Gastroesophageal sphincter (tissue), 4 donors: ENCODE measurements around the gene LAMA4. TPM values are rescaled to one million over a fixed set of nuclear protein-coding genes. Genes with fewer than 3 reads are reported as not detected.

ENCODE experiments used
- ATAC-seq: fragments of 150-250 bp; one replicate; pipeline ENCODE4 v1.9.1; 2016; ENCODE audit warnings: mild to moderate bottlenecking, moderate library complexity
- H3K27ac ChIP-seq, 4 donors: fragments of 200-600 bp; sonication (generic) in 3 of 4; 1 replicate in 3 of 4; 2 replicates in 1 of 4; pipeline ENCODE4 v1.5.1; 2016 to 2019
- H3K27me3 ChIP-seq: fragments of 200-600 bp; sonication (generic); one replicate; pipeline ENCODE4 v1.5.1; 2019
- H3K36me3 ChIP-seq, 2 donors: fragments of 200-600 bp; sonication (generic); one replicate each; pipeline ENCODE4 v1.5.1; 2019; ENCODE audit warnings: control low read depth in 1 of 2
- H3K4me1 ChIP-seq, 3 donors: fragments of 200-600 bp; sonication (generic); 1 replicate in 2 of 3; 2 replicates in 1 of 3; pipeline ENCODE4 v1.5.1; 2016 to 2019; ENCODE audit warnings: control low read depth in 2 of 3
- H3K4me3 ChIP-seq, 2 donors: fragments of 200-600 bp; sonication (generic); one replicate each; pipeline ENCODE4 v1.5.1; 2019; ENCODE audit warnings: mild to moderate bottlenecking in 1 of 2, moderate library complexity in 1 of 2
- H3K9me3 ChIP-seq, 3 donors: fragments of 200-600 bp; sonication (generic); one replicate each; pipeline ENCODE4 v1.5.1; 2017 to 2019; ENCODE audit warnings: control low read depth in 2 of 3
- EP300 ChIP-seq: sonication (generic); formaldehyde crosslinking; IDR thresholded peaks from one replicate; pipeline ENCODE4 v1.6.1; 2017; ENCODE audit warnings: antibody characterized with exemption, mild to moderate bottlenecking
- POLR2A ChIP-seq, 2 donors: fragments of 450-650 bp; IDR thresholded peaks; one replicate each; pipeline ENCODE4 v1.6.1; 2017; ENCODE audit warnings: antibody characterized with exemption in 2 of 2, mild to moderate bottlenecking in 2 of 2, moderate library complexity in 1 of 2
- POLR2AphosphoS5 ChIP-seq: sonication (generic); formaldehyde crosslinking; IDR thresholded peaks from one replicate; pipeline ENCODE4 v1.6.1; 2017; ENCODE audit warnings: antibody characterized with exemption
- WGBS, 2 donors: methylation state at CpG; one replicate each; pipeline ENCODE4 v1.1.5; 2018; ENCODE audit warnings: low coverage in 1 of 2; 5-methylcytosine and 5-hydroxymethylcytosine counted together
- total RNA-seq, 4 donors: library from RNA; depleted of rRNA; stranded (reverse); fragments of >200 nt; gene quantifications; one replicate each; pipeline ENCODE4 v1.1.0, GENCODE V29; 2016
- TF ChIP-seq, protein P1 (sequence below), 4 experiments: fragments of 200-600 bp in 2 of 4; fragments of 450-650 bp in 2 of 4; sonication (generic) in 1 of 4; IDR thresholded peaks; one replicate each; pipeline ENCODE4 v1.5.1; 2017 to 2019; ENCODE audit warnings: antibody characterized with exemption in 4 of 4, mild to moderate bottlenecking in 2 of 4, moderate library complexity in 2 of 4

Gene LAMA4
- total RNA-seq, 4 donors from 2014 or later, result 240 to 305 (median 265) TPM

- TF ChIP-seq, protein P1, sequence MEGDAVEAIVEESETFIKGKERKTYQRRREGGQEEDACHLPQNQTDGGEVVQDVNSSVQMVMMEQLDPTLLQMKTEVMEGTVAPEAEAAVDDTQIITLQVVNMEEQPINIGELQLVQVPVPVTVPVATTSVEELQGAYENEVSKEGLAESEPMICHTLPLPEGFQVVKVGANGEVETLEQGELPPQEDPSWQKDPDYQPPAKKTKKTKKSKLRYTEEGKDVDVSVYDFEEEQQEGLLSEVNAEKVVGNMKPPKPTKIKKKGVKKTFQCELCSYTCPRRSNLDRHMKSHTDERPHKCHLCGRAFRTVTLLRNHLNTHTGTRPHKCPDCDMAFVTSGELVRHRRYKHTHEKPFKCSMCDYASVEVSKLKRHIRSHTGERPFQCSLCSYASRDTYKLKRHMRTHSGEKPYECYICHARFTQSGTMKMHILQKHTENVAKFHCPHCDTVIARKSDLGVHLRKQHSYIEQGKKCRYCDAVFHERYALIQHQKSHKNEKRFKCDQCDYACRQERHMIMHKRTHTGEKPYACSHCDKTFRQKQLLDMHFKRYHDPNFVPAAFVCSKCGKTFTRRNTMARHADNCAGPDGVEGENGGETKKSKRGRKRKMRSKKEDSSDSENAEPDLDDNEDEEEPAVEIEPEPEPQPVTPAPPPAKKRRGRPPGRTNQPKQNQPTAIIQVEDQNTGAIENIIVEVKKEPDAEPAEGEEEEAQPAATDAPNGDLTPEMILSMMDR (IDR thresholded peaks at IDR 0.05), result peak in 1 of 4 experiments; percentile 12
- no peak for TF ChIP-seq EP300
- TF ChIP-seq POLR2A (IDR thresholded peaks at IDR 0.05), result no peak
- peak; percentile 4 for TF ChIP-seq POLR2AphosphoS5
- Histone ChIP-seq H3K36me3 (no peaks in the 10 kb centered on the region), H3K4me1 (peaks cover 5 to 35% (median 8%) of the 10 kb centered on the region in 3 donors), H3K9me3 (no peaks in the 10 kb centered on the region), H3K27me3 (no peaks in the 10 kb centered on the region), H3K4me3 (no peak overlapping the region), H3K27ac (peak overlapping the region; percentile 60 to 76 (median 71))
- ATAC-seq, result peak; percentile 88
- WGBS, 2 donors, result 5 to 36% methylated on average over 3 to 4 of the region's 4 CpGs
Measured at GRCh38 chr6:112289038-112289566, 34.7 kb upstream of the LAMA4 start.

DNA sequence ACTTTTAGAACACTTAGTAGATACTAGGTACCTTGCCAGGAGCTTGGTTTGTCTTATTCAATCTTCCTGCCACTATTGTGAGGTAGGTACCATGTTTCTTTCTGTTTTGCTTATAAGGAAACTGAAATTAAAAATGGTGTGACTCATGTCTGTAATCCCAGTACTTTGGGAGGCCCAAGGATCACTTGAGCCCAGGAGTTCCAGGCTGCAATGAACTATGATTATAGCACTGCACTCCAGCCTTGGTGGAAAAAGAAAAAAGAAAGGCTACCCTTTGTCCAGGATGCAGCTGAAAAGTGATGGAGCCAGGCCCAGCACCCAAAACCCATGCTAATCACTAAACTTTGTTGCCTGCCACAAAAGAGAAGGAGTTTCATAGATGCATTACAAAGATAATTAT lies 34.1 kb upstream of the LAMA4 start:
- ATAC-seq, result no peak
- H3K27ac ChIP-seq, result peak overlapping the region in 3 of 4 donors; percentile 60 to 76 (median 74)
- no peak for TF ChIP-seq POLR2AphosphoS5
- no peak for TF ChIP-seq EP300
- TF ChIP-seq, protein P1 (IDR thresholded peaks at IDR 0.05), result no peak
- TF ChIP-seq POLR2A (IDR thresholded peaks at IDR 0.05), result no peak
- H3K4me1 ChIP-seq, result peaks cover 5 to 35% (median 8%) of the 10 kb centered on the region in 3 donors
- H3K9me3 ChIP-seq, result no peaks in the 10 kb centered on the region
- H3K4me3 ChIP-seq, result no peak overlapping the region
- no peaks in the 10 kb centered on the region for H3K27me3 ChIP-seq
- no peaks in the 10 kb centered on the region for H3K36me3 ChIP-seq

GRCh38 chr6:112287577-112288225 lies 33.3 kb upstream of the LAMA4 start:
- H3K27ac ChIP-seq, result peak overlapping the region in 2 of 4 donors; percentile 74 to 76
- H3K4me3 ChIP-seq, result no peak overlapping the region
- no peaks in the 10 kb centered on the region for H3K27me3 ChIP-seq
- ATAC-seq, result no peak
- WGBS, 2 donors, result 15 to 32% methylated on average over 4 of the region's 4 CpGs
- TF ChIP-seq, protein P1 (IDR thresholded peaks at IDR 0.05), result no peak
- TF ChIP-seq POLR2A (IDR thresholded peaks at IDR 0.05) (no peak), POLR2AphosphoS5 (no peak), EP300 (no peak)
- no peaks in the 10 kb centered on the region for H3K9me3 ChIP-seq
- H3K36me3 ChIP-seq, result no peaks in the 10 kb centered on the region
- peaks cover 5 to 39% (median 8%) of the 10 kb centered on the region in 3 donors for H3K4me1 ChIP-seq

DNA sequence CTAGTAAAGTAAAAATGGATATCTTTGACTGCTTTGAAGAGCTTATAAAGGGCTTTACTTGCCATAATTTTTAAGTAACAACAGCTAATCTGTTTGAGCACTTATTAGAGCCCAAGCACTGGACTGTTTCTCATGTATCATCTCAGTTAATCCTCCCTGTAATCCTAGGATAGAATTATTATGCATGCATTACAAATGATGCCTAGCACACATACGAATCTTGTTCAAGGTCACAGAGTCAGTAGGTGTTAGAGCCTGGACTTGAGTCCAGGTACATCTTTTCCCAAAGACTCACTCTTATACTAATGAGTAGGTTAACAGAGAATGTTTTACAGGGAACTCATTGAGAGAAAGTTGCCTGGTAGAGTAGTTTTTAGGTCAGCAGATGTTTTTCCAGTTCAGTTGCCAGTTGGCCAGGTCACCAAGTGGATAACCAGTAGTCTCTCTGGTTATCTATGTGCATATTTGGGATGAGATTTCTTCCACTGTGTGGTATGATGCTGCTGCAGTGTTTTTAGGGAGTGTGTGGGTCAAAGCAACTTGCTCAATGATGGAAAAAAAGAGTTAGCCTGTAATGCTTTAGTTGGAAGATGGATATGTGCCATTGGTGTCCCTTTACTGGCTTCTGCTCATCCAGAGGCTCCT lies 32.3 kb upstream of the LAMA4 start:
- H3K27me3 ChIP-seq, result no peaks in the 10 kb centered on the region
- peaks cover 8 to 50% (median 8%) of the 10 kb centered on the region in 3 donors for H3K4me1 ChIP-seq
- H3K4me3 ChIP-seq, result no peak overlapping the region
- no peaks in the 10 kb centered on the region for H3K36me3 ChIP-seq
- 45 to 58% methylated on average over 1 of the region's 1 CpG for WGBS, 2 donors
- TF ChIP-seq EP300, result no peak
- ATAC-seq, result no peak
- peak overlapping the region in 1 of 4 donors; percentile 33 for H3K27ac ChIP-seq
- no peaks in the 10 kb centered on the region for H3K9me3 ChIP-seq

- Histone ChIP-seq H3K36me3 (no peaks in the 10 kb centered on the region), H3K4me3 (no peak overlapping the region), H3K27me3 (no peaks in the 10 kb centered on the region), H3K4me1 (peaks cover 10 to 56% (median 13%) of the 10 kb centered on the region in 3 donors), H3K9me3 (no peaks in the 10 kb centered on the region), H3K27ac (no peak overlapping the region)
- 76% methylated on average over 2 of the region's 2 CpGs; no CpG with 5 or more reads in 1 of the 2 donors for WGBS, 2 donors
- TF ChIP-seq POLR2A (IDR thresholded peaks at IDR 0.05) (no peak), POLR2AphosphoS5 (no peak), EP300 (no peak)
- TF ChIP-seq, protein P1 (IDR thresholded peaks at IDR 0.05), result no peak
- ATAC-seq, result no peak
Measured at GRCh38 chr6:112286010-112286409, 31.6 kb upstream of the LAMA4 start.
